ENCODE data around the gene HVCN1. TPM values are rescaled to one million over a fixed set of nuclear protein-coding genes. Genes with fewer than 3 reads are reported as not detected.

Gene HVCN1
- total RNA-seq, 2 experiments from 2014 or later, result 2.6 to 3.1 TPM

DNA sequence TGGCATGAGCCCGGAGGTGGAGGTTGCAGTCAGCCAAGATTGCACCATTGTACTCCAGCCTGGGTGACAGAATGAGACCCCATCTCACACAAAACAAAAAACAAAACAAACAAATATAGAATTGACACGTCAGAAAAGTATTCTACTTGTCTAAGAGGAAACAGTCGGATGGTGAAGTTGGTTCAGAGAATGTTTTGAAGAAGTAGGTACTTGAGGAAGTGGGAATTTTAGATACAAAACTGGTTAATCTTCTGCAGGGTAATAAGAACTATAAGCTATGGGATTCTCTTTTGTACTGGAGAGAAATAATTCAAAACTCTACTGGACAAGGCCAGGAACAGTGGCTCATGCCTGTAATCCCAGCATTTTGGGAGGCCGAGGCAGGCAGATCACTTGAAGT is 89.6 kb downstream of the HVCN1 start:
- H3K27me3 Mint-ChIP-seq (ENCODE audit: low read depth), result no peaks in the 10 kb centered on the region
- H3K27ac Mint-ChIP-seq, result no peak overlapping the region

More for the DNA sequence above, 89.6 kb downstream of the HVCN1 start:
- no peak for DNase-seq
- no peak overlapping the region for H3K4me3 Mint-ChIP-seq
- intact Hi-C loops (cut with micrococcal nuclease), result no loop called here
- no peaks in the 10 kb centered on the region for H3K36me3 Mint-ChIP-seq (ENCODE audit: low read depth)
- no peaks in the 10 kb centered on the region for H3K9me3 Mint-ChIP-seq
- CTCF ChIA-PET, result interaction anchor here (0.9 to 8.1 kb wide), 14 partner anchors 9 to 168 kb away, joined by 3 to 199 read pairs (median 32); partner anchors contain the start of genes ARPC3, FAM216A, GPN3 and RAD9B
- H3K4me1 Mint-ChIP-seq (ENCODE audit: low read depth), result peaks cover 6% of the 10 kb centered on the region

Other genes starting within 250 kb of the HVCN1 start
- 100 to 1,000 TPM; 279 to 311 TPM for gene ARPC3, start 238.8 kb downstream of the HVCN1 start, total RNA-seq
- gene GPN3, start 220.9 kb downstream of the HVCN1 start, total RNA-seq, result 10 to 100 TPM; 58.2 to 59.8 TPM
- gene FAM216A, start 220.3 kb downstream of the HVCN1 start, total RNA-seq, result 10 to 100 TPM; 37.0 to 39.5 TPM
- gene VPS29, start 187.0 kb downstream of the HVCN1 start, total RNA-seq, result 10 to 100 TPM; 76.6 to 81.8 TPM
- 1 to 10 TPM; 1.1 to 1.5 TPM for gene RAD9B, start 186.8 kb downstream of the HVCN1 start, total RNA-seq
- gene PPTC7, start 105.8 kb downstream of the HVCN1 start, total RNA-seq, result 10 to 100 TPM; 41.1 to 43.2 TPM
- 1 to 10 TPM; 5.2 to 5.8 TPM for gene TCTN1, start 75.0 kb downstream of the HVCN1 start, total RNA-seq
- gene PPP1CC, start 53.8 kb upstream of the HVCN1 start, total RNA-seq, result 100 to 1,000 TPM; 280 to 285 TPM
- gene CCDC63, start 157.9 kb upstream of the HVCN1 start, total RNA-seq, result not detected
- not detected for gene MYL2, start 231.5 kb upstream of the HVCN1 start, total RNA-seq

All from activated naive CD4-positive, alpha-beta T cell treated with anti-CD3 and anti-CD28 coated beads for 36 hours (primary cell).